SHP77 (cell line): ENCODE data around the gene PCDHGA1.
A peak's percentile ranks its signal among the peaks of the same experiment; 100 is the strongest.

Experiments
- DNase-seq, 2 experiments: peaks; one replicate each; lab custom pipeline; 2025; lab: John Stamatoyannopoulos, UW

The PCDHGA1 gene

GRCh38 chr5:141441571-141442170, 111.4 kb downstream of the PCDHGA1 start:
- DNase-seq: no peak

GRCh38 chr5:141465351-141465750, 135.0 kb downstream of the PCDHGA1 start:
- no peak for DNase-seq

- DNase-seq: peak; percentile 76 to 81
These were observed 145.4 kb downstream of the PCDHGA1 start, which contains the start of gene PCDHGC3 for GRCh38 chr5:141475625-141476131. TSS of gene PCDHGC3 (plus strand) at chr5:141475966. CDS start at chr5:141476117, 151 bp downstream.

GRCh38 chr5:141476132-141476911, 146.0 kb downstream of the PCDHGA1 start:
- DNase-seq: no peak

GRCh38 chr5:141477044-141477575, 146.8 kb downstream of the PCDHGA1 start:
- DNase-seq: no peak

GRCh38 chr5:141477815-141478214, 147.5 kb downstream of the PCDHGA1 start:
- DNase-seq: no peak

GRCh38 chr5:141478321-141478945, 148.1 kb downstream of the PCDHGA1 start:
- DNase-seq: no peak

GRCh38 chr5:141479776-141480175, 149.5 kb downstream of the PCDHGA1 start:
- DNase-seq: no peak

- DNase-seq: no peak
These were observed 153.6 kb downstream of the PCDHGA1 start for GRCh38 chr5:141483902-141484301.

- DNase-seq: no peak
These were observed 154.0 kb downstream of the PCDHGA1 start for GRCh38 chr5:141484310-141484640.

- peak in 1 of 2 experiments; percentile 23 for DNase-seq
These were observed 154.5 kb downstream of the PCDHGA1 start, which contains the start of gene PCDHGC4 for GRCh38 chr5:141484641-141485311. TSS of gene PCDHGC4 (plus strand) at chr5:141485030. CDS start at chr5:141485174, 144 bp downstream.

- DNase-seq: no peak
These were observed 155.2 kb downstream of the PCDHGA1 start for GRCh38 chr5:141485321-141486055.

GRCh38 chr5:141486091-141486490, 155.8 kb downstream of the PCDHGA1 start:
- no peak for DNase-seq

- DNase-seq: no peak
These were observed 156.8 kb downstream of the PCDHGA1 start for GRCh38 chr5:141487131-141487530.

- DNase-seq: no peak
These were observed 158.6 kb downstream of the PCDHGA1 start, which contains the start of gene PCDHGC5 for GRCh38 chr5:141488591-141489561. TSS of gene PCDHGC5 (plus strand) at chr5:141489081. CDS start at chr5:141489241, 160 bp downstream.

- DNase-seq: no peak
These were observed 159.5 kb downstream of the PCDHGA1 start for GRCh38 chr5:141489841-141490240.

- no peak for DNase-seq
These were observed 160.0 kb downstream of the PCDHGA1 start for GRCh38 chr5:141490271-141490670.

GRCh38 chr5:141490771-141491170, 160.5 kb downstream of the PCDHGA1 start:
- DNase-seq: no peak

GRCh38 chr5:141491323-141492167, 161.2 kb downstream of the PCDHGA1 start:
- no peak for DNase-seq
